Osteoblast (primary cell): ENCODE results near the gene CD164. TPM values are rescaled to one million over a fixed set of nuclear protein-coding genes. Genes with fewer than 3 reads are reported as not detected.

Experiments used
- DNase-seq: peaks from one replicate; pipeline ENCODE4 v3.0.0; 2011; ENCODE audit warnings: low spot score, mixed read lengths; ENCODE audit not compliant: insufficient read length; ENCODE audit errors: missing footprints
- H2AFZ ChIP-seq: 2 replicates; pipeline ENCODE4 v1.6.0; 2011; ENCODE audit warnings: mild to moderate bottlenecking, low read length
- H3K27ac ChIP-seq: 2 replicates; pipeline ENCODE4 v1.5.1; 2011; ENCODE audit warnings: mild to moderate bottlenecking, low read depth, low read length, moderate library complexity
- H3K27me3 ChIP-seq: 2 replicates; pipeline ENCODE4 v1.6.0; 2012; ENCODE audit warnings: mild to moderate bottlenecking, control low read depth, inconsistent platforms, low read length, moderate library complexity; ENCODE audit not compliant: insufficient read depth
- H3K36me3 ChIP-seq: 2 replicates; pipeline ENCODE4 v1.5.1; 2011; ENCODE audit warnings: mild to moderate bottlenecking, low read length, control low read depth, moderate library complexity; ENCODE audit not compliant: insufficient read depth
- H3K4me1 ChIP-seq: 2 replicates; pipeline ENCODE4 v1.5.1; 2011; ENCODE audit warnings: mild to moderate bottlenecking, low read length, control low read depth, moderate library complexity; ENCODE audit not compliant: insufficient read depth
- H3K4me2 ChIP-seq: 2 replicates; pipeline ENCODE4 v1.6.0; 2011; ENCODE audit warnings: mild to moderate bottlenecking, low read length; ENCODE audit not compliant: insufficient read depth
- H3K4me3 ChIP-seq: fragments of 200-600 bp; sonication (generic); 3 replicates; pipeline ENCODE4 v1.5.1; 2012; ENCODE audit warnings: mild to moderate bottlenecking, low read length, inconsistent platforms; ENCODE audit not compliant: insufficient read depth
- H3K79me2 ChIP-seq: 2 replicates; pipeline ENCODE4 v1.6.0; 2012; ENCODE audit warnings: mild to moderate bottlenecking, low read length, control low read depth, inconsistent platforms; ENCODE audit not compliant: insufficient read depth
- H3K9me3 ChIP-seq: 2 replicates; pipeline ENCODE4 v1.5.1; 2011; ENCODE audit warnings: low read depth, low read length, control low read depth
- H4K20me1 ChIP-seq: 2 replicates; pipeline ENCODE4 v1.6.0; 2012; ENCODE audit warnings: mild to moderate bottlenecking, low read length, control low read depth; ENCODE audit not compliant: insufficient read depth
- total RNA-seq: library from RNA; depleted of rRNA; stranded (reverse); fragments of >200 nt; gene quantifications from 2 replicates; pipeline ENCODE4 v1.2.3, GENCODE V29; 2012
- TF ChIP-seq, protein P1 (sequence below): IDR thresholded peaks from 2 replicates; pipeline ENCODE4 v1.5.1; 2011; ENCODE audit warnings: mild to moderate bottlenecking, low read depth, low read length, moderate library complexity; ENCODE audit errors: extremely low read depth

Gene CD164
- total RNA-seq, 1 donor = 211 TPM

DNA sequence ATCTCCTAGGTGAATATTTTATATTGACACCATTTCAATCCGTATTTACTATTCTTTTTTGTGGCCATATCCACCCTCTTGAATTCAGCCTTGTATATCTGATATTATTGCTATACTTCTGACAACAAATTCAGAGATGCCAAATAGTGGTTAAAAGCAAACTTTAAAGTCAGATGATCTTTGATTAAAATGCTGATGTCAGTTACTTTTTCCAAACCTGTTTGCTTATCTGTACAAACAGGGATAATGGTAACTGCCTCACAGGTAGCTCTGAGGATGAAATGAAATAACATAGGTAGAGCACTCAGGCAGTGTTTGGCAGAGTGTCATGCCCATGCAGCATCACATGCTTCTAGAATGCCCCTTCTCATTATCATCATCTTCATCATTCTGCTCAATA, 38.9 kb upstream of the CD164 start:
- no peak overlapping the region for H3K4me3 ChIP-seq
- DNase-seq = no peak
- no peak overlapping the region for H2AFZ ChIP-seq
- no peaks in the 10 kb centered on the region for H3K27me3 ChIP-seq
- H3K4me2 ChIP-seq = no peak overlapping the region
- TF ChIP-seq, protein P1, sequence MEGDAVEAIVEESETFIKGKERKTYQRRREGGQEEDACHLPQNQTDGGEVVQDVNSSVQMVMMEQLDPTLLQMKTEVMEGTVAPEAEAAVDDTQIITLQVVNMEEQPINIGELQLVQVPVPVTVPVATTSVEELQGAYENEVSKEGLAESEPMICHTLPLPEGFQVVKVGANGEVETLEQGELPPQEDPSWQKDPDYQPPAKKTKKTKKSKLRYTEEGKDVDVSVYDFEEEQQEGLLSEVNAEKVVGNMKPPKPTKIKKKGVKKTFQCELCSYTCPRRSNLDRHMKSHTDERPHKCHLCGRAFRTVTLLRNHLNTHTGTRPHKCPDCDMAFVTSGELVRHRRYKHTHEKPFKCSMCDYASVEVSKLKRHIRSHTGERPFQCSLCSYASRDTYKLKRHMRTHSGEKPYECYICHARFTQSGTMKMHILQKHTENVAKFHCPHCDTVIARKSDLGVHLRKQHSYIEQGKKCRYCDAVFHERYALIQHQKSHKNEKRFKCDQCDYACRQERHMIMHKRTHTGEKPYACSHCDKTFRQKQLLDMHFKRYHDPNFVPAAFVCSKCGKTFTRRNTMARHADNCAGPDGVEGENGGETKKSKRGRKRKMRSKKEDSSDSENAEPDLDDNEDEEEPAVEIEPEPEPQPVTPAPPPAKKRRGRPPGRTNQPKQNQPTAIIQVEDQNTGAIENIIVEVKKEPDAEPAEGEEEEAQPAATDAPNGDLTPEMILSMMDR = no peak
- no peaks in the 10 kb centered on the region for H4K20me1 ChIP-seq
- no peak overlapping the region for H3K27ac ChIP-seq
- H3K79me2 ChIP-seq = no peaks in the 10 kb centered on the region
- H3K36me3 ChIP-seq = no peaks in the 10 kb centered on the region
- H3K9me3 ChIP-seq = no peaks in the 10 kb centered on the region
- peaks cover 5% of the 10 kb centered on the region for H3K4me1 ChIP-seq

DNA sequence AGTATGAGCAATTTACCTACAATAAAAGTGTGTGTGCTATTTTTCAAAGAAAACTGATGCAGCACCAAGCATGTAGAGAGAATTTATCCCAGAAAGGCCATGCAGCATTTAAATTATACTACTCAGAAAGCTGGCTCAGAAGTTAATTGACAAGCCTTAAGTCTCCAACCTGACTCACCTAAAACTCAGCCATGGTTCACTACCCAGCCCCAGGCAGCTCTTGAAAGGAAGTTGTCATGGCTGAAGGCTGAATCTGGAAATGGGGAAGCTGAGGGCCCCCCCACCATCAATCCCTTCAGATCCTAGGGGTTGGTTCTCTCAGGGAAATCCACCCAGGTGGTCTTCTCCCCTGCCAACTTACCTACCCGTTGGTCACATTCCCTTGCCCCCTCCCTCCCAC, 38.5 kb upstream of the CD164 start:
- H3K27ac ChIP-seq = no peak overlapping the region
- no peaks in the 10 kb centered on the region for H3K36me3 ChIP-seq
- no peak overlapping the region for H3K4me2 ChIP-seq
- no peaks in the 10 kb centered on the region for H3K9me3 ChIP-seq
- H4K20me1 ChIP-seq = no peaks in the 10 kb centered on the region
- H3K4me1 ChIP-seq = peaks cover 5% of the 10 kb centered on the region
- no peaks in the 10 kb centered on the region for H3K27me3 ChIP-seq
- H2AFZ ChIP-seq = no peak overlapping the region
- no peak for DNase-seq
- TF ChIP-seq, protein P1 = no peak
- H3K79me2 ChIP-seq = no peaks in the 10 kb centered on the region
- no peak overlapping the region for H3K4me3 ChIP-seq

DNA sequence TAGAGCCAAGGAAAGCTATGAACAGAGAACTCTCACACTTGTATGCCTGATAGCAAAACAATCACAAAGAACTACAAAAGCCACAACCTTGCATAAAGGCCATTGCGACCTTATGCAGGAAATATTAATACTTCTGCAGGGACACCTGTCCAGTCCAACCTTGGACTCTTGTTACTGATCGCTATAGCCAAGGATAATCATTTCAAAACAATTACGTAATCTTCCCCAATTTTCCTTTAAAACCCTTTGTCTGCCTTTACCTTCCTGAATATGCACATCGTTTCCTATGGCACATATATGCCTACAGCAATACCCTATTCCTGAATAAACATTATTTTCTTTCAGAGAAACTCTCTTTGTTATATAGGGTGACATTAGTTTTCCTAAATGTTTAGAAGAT, 35.4 kb upstream of the CD164 start:
- H3K27me3 ChIP-seq = no peaks in the 10 kb centered on the region
- no peaks in the 10 kb centered on the region for H3K9me3 ChIP-seq
- no peak overlapping the region for H2AFZ ChIP-seq
- H3K4me1 ChIP-seq = no peaks in the 10 kb centered on the region
- no peaks in the 10 kb centered on the region for H3K79me2 ChIP-seq
- peak; percentile 50 for DNase-seq
- H3K27ac ChIP-seq = no peak overlapping the region
- H3K4me3 ChIP-seq = no peak overlapping the region
- no peaks in the 10 kb centered on the region for H4K20me1 ChIP-seq
- H3K36me3 ChIP-seq = no peaks in the 10 kb centered on the region
- no peak overlapping the region for H3K4me2 ChIP-seq
- TF ChIP-seq, protein P1 = no peak

DNA sequence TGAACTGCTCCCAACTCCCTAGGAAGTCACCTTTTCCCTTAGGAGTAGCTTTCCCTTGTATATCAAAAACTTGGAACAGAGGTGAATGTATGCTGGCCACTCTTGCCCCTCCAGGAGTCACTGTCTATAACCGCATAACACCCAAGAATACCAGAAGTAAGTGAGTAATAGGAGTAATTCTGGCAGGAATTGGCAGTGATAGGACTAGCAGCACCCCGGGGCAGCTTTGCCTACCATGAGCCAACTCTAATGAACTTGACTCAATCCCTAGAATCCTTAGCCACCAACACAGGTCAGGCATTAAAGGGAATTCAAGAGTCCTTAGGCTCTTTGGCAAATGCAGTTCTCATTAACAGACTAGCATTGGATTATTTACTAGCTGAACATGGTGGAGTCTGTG, 28.8 kb upstream of the CD164 start:
- H3K36me3 ChIP-seq = no peaks in the 10 kb centered on the region
- no peak overlapping the region for H3K4me2 ChIP-seq
- H2AFZ ChIP-seq = no peak overlapping the region
- H3K27ac ChIP-seq = no peak overlapping the region
- no peaks in the 10 kb centered on the region for H3K4me1 ChIP-seq
- TF ChIP-seq, protein P1 = no peak
- no peaks in the 10 kb centered on the region for H3K27me3 ChIP-seq
- no peak for DNase-seq
- H4K20me1 ChIP-seq = no peaks in the 10 kb centered on the region
- H3K4me3 ChIP-seq = no peak overlapping the region
- H3K79me2 ChIP-seq = no peaks in the 10 kb centered on the region
- no peaks in the 10 kb centered on the region for H3K9me3 ChIP-seq
